GM12864 (cell line): ENCODE results near the gene MGAT5.

Source experiments
- DNase-seq: peaks from one replicate; pipeline ENCODE4 v3.0.0-alpha.2; 2011; ENCODE audit warnings: low read depth
- H3K4me3 ChIP-seq: 2 replicates; pipeline ENCODE4 v1.5.1; 2011; ENCODE audit warnings: mild to moderate bottlenecking, low read depth, low read length, control low read depth
- TF ChIP-seq, protein P1 (sequence below): IDR thresholded peaks from 2 replicates; pipeline ENCODE4 v1.5.1; 2011; ENCODE audit warnings: low read depth, mild to moderate bottlenecking, moderate library complexity, low read length, control low read depth, inconsistent platforms; ENCODE audit errors: missing control alignments

The MGAT5 gene

GRCh38 chr2:134417968-134418582, 164.2 kb downstream of the MGAT5 start:
- H3K4me3 ChIP-seq = no peak overlapping the region
- DNase-seq = no peak
- TF ChIP-seq, protein P1, sequence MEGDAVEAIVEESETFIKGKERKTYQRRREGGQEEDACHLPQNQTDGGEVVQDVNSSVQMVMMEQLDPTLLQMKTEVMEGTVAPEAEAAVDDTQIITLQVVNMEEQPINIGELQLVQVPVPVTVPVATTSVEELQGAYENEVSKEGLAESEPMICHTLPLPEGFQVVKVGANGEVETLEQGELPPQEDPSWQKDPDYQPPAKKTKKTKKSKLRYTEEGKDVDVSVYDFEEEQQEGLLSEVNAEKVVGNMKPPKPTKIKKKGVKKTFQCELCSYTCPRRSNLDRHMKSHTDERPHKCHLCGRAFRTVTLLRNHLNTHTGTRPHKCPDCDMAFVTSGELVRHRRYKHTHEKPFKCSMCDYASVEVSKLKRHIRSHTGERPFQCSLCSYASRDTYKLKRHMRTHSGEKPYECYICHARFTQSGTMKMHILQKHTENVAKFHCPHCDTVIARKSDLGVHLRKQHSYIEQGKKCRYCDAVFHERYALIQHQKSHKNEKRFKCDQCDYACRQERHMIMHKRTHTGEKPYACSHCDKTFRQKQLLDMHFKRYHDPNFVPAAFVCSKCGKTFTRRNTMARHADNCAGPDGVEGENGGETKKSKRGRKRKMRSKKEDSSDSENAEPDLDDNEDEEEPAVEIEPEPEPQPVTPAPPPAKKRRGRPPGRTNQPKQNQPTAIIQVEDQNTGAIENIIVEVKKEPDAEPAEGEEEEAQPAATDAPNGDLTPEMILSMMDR = no peak

GRCh38 chr2:134420259-134420658, 166.4 kb downstream of the MGAT5 start:
- no peak for DNase-seq
- TF ChIP-seq, protein P1 = no peak
- H3K4me3 ChIP-seq = no peak overlapping the region

- TF ChIP-seq, protein P1 = no peak
- no peak for DNase-seq
- no peak overlapping the region for H3K4me3 ChIP-seq
These were observed 167.0 kb downstream of the MGAT5 start for GRCh38 chr2:134420920-134421319.

- TF ChIP-seq, protein P1 = no peak
- no peak overlapping the region for H3K4me3 ChIP-seq
- DNase-seq = no peak
These were observed 167.9 kb downstream of the MGAT5 start for GRCh38 chr2:134421556-134422328.

DNA sequence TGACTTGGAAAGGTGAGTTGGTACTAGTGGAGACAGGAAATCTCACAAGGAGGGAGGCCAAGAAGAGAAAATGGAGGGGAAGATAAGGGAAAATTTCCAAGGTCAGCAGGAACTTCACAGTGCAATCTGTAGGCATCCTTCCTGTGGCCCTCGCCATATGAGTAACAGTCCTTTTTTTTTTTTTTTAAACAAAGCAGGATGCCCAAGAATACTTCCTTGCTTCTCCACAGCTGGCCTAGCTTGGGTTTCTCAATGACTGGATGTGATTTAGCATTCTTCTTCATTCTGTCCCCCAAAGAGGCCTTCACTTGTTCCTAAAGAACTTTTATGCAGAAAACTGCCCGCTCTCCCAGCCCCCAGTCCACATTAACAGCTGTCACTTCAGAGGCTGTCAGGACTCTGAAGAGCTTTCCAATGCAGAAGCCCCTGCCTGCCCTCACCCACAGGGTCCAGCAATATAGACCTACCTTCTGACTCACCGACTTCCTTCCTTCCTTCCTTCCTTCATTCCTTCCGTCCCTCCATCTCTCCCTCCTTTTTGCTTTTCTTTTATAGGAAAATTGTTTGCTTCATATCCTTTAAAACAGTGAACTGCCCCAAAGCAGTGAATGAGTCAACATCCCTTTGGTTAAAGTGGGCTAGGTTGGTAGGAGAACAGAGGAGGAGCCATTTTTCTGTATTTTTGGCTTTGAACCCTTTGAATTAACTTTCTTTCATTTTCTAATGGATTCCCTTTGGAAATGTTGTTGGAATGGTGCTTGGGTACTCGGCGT, 172.0 kb downstream of the MGAT5 start:
- DNase-seq = no peak
- H3K4me3 ChIP-seq = no peak overlapping the region
- TF ChIP-seq, protein P1 = no peak

DNA sequence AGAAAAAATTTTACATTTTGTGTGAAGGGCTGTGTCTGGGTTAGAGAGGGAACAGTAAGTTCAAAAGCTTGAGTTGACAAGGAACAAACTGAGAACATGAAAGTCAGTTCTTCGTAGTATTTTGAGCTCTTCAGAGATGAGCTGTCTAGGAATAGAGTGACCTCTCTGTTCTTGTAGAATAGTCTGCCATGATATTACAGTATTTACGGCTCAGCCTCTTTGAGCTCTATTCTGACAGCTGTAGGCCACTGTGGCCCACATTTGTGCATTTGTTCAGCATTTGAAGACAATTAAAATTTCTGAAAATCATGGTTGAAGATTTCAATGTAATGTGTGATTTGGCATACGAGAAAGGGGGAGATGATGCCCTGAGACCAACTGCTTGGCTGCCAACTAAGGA, 172.8 kb downstream of the MGAT5 start:
- DNase-seq = no peak
- H3K4me3 ChIP-seq = no peak overlapping the region
- TF ChIP-seq, protein P1 = no peak
